HepG2 (cell line): Measurements from ENCODE around the gene BTD. TPM values are rescaled to one million over a fixed set of nuclear protein-coding genes. Genes with fewer than 3 reads are reported as not detected.

ENCODE experiments used
- ATAC-seq: fragments of 200-7000 bp; cut with Tn5 transposase; 3 replicates; pipeline ENCODE4 v1.9.1; 2020; ENCODE audit warnings: mild to moderate bottlenecking, moderate library complexity
- BruUV-seq: library from RNA; stranded (reverse); fragments of 400-500 nt; replicated peaks from 2 replicates; lab custom pipeline; 2021; lab: Mats Ljungman, UMichigan
- CTCF ChIA-PET: fragments of 300-600 bp; formaldehyde crosslinking; extraction: SDS; loops from one replicate; lab custom pipeline; 2021; ENCODE audit warnings: low total read pairs, inconsistent platforms, low intra/inter-chr PET ratio; lab: Yijun Ruan, JAX
- POLR2A ChIA-PET: fragments of 350-600 bp; sonication (Branson Sonifier 250); formaldehyde crosslinking; loops from one replicate; lab custom pipeline; 2020; ENCODE audit warnings: antibody characterized with exemption, inconsistent platforms; lab: Yijun Ruan, JAX
- DNase-seq: peaks from one replicate; pipeline ENCODE4 v3.0.0-alpha.2; 2015; ENCODE audit warnings: low spot score
- FAIRE-seq: peaks from 3 replicates; lab custom pipeline; 2011; peaks lifted over from hg19 to GRCh38; lab: Jason Lieb, UNC
- H2AFZ ChIP-seq: one replicate; pipeline ENCODE4 v1.6.1; 2011; ENCODE audit warnings: low read length, inconsistent platforms
- H3K27ac ChIP-seq: fragments of 300-600 bp; 3 replicates; pipeline ENCODE4 v1.8.0; 2011; ENCODE audit warnings: mixed run types, mild to moderate bottlenecking, mixed read lengths, low read length, inconsistent platforms; ENCODE audit not compliant: insufficient read depth; ENCODE audit errors: extremely low read length
- H3K27me3 ChIP-seq, 2 experiments: fragments of 200-600 bp in 1 of 2; 2 replicates in 1 of 2; 3 replicates in 1 of 2; pipeline versions ENCODE4 v1.6.0 to v1.8.0; 2011; ENCODE audit warnings: low read length in 2 of 2, mild to moderate bottlenecking in 2 of 2, moderate library complexity in 2 of 2, inconsistent platforms in 1 of 2; ENCODE audit not compliant: insufficient read depth in 2 of 2, control insufficient read depth in 1 of 2
- H3K36me3 ChIP-seq, 2 experiments: fragments of 200-600 bp in 1 of 2; replicated peaks in 1 of 2; 2 replicates in 1 of 2; 3 replicates in 1 of 2; pipeline versions ENCODE4 v1.5.1 to v1.8.0; 2011; ENCODE audit warnings: low read length in 2 of 2, inconsistent platforms in 1 of 2; ENCODE audit not compliant: insufficient read depth in 2 of 2, control insufficient read depth in 1 of 2
- H3K4me1 ChIP-seq: 2 replicates; pipeline ENCODE4 v1.5.1; 2012; ENCODE audit warnings: low read length, inconsistent platforms; ENCODE audit not compliant: insufficient read depth
- H3K4me2 ChIP-seq: 2 replicates; pipeline ENCODE4 v1.6.0; 2011; ENCODE audit warnings: low read depth, low read length, inconsistent platforms
- H3K4me3 ChIP-seq, 3 experiments: fragments of 200-600 bp in 1 of 3; sonication (generic), shearing (Covaris generic) in 1 of 3; replicated peaks in 1 of 3; 2 replicates each; pipeline ENCODE4 v1.5.1; 2011 to 2016; ENCODE audit warnings: low read length in 3 of 3, inconsistent platforms in 2 of 3, low read depth in 2 of 3, mild to moderate bottlenecking in 2 of 3, control low read depth in 1 of 3, mixed read lengths in 1 of 3; ENCODE audit not compliant: insufficient read depth in 1 of 3
- H3K79me2 ChIP-seq: one replicate; pipeline ENCODE4 v1.6.1; 2011; ENCODE audit warnings: low read length, inconsistent platforms; ENCODE audit not compliant: insufficient read depth
- H3K9ac ChIP-seq: 2 replicates; pipeline ENCODE4 v1.6.0; 2011; ENCODE audit warnings: mild to moderate bottlenecking, low read depth, low read length, inconsistent platforms; ENCODE audit not compliant: insufficient read depth
- H3K9me3 ChIP-seq: 2 replicates; pipeline ENCODE4 v1.5.1; 2012; ENCODE audit warnings: mild to moderate bottlenecking, low read length
- H4K20me1 ChIP-seq: 2 replicates; pipeline ENCODE4 v1.6.0; 2011; ENCODE audit warnings: inconsistent platforms, mild to moderate bottlenecking, low read length, moderate library complexity; ENCODE audit not compliant: insufficient read depth
- ATF7-NPFF ChIP-seq: sonication (generic); formaldehyde crosslinking; IDR thresholded peaks from 2 replicates; pipeline ENCODE4 v1.8.1; 2023; ENCODE audit warnings: mild to moderate bottlenecking, low read depth, missing genetic modification reagents, moderate library complexity
- CREM ChIP-seq, 2 experiments: sonication (generic) in 1 of 2; formaldehyde crosslinking in 1 of 2; IDR thresholded peaks; 2 replicates each; pipeline versions ENCODE4 v1.4.0 to v1.6.1; 2016 to 2020; ENCODE audit warnings: antibody characterized with exemption in 1 of 2, mild to moderate bottlenecking in 1 of 2, missing genetic modification reagents in 1 of 2
- CTCF ChIP-seq: sonication (generic); formaldehyde crosslinking; IDR thresholded peaks from 2 replicates; pipeline ENCODE4 v1.5.0; 2020; ENCODE audit warnings: mild to moderate bottlenecking, missing genetic modification reagents, moderate library complexity
- HDAC6 ChIP-seq: fragments of 200-600 bp; sonication (generic); IDR thresholded peaks from 2 replicates; pipeline ENCODE4 v1.7.0; 2017; ENCODE audit warnings: mild to moderate bottlenecking, antibody characterized with exemption, low read length, low read depth
- KDM1A ChIP-seq: IDR thresholded peaks from 2 replicates; pipeline ENCODE4 v1.6.1; 2016; ENCODE audit warnings: missing compliant biosample characterization
- KDM4B ChIP-seq: sonication (generic); formaldehyde crosslinking; IDR thresholded peaks from 2 replicates; pipeline ENCODE4 v1.4.0; 2020; ENCODE audit warnings: missing genetic modification reagents
- MATR3 ChIP-seq: sonication (generic); formaldehyde crosslinking; IDR thresholded peaks from 2 replicates; pipeline ENCODE4 v1.4.0; 2020; ENCODE audit warnings: missing genetic modification reagents
- MEF2D ChIP-seq: sonication (generic); formaldehyde crosslinking; IDR thresholded peaks from 2 replicates; pipeline ENCODE4 v1.5.1; 2020; ENCODE audit warnings: mild to moderate bottlenecking, missing genetic modification reagents
- NCOR1 ChIP-seq: fragments of 200-600 bp; sonication (generic); IDR thresholded peaks from 2 replicates; pipeline ENCODE4 v1.7.0; 2017; ENCODE audit warnings: antibody characterized with exemption, low read length, borderline replicate concordance
- RCOR2 ChIP-seq: IDR thresholded peaks from 2 replicates; pipeline ENCODE4 v1.6.1; 2016; ENCODE audit warnings: missing biosample characterization, missing genetic modification reagents
- RNF2 ChIP-seq: fragments of 450-650 bp; conservative IDR thresholded peaks from 2 replicates; pipeline ENCODE4 v1.6.1; 2016; ENCODE audit warnings: low read depth
- SP140L ChIP-seq: sonication (generic); formaldehyde crosslinking; IDR thresholded peaks from 2 replicates; pipeline ENCODE4 v1.4.0; 2020; ENCODE audit warnings: missing genetic modification reagents, borderline replicate concordance
- YEATS2 ChIP-seq: sonication (generic); formaldehyde crosslinking; IDR thresholded peaks from 2 replicates; pipeline ENCODE4 v1.4.0; 2020; ENCODE audit warnings: missing genetic modification reagents, borderline replicate concordance
- ZBTB14 ChIP-seq: sonication (generic); formaldehyde crosslinking; IDR thresholded peaks from 2 replicates; pipeline ENCODE4 v1.4.0; 2020; ENCODE audit warnings: missing genetic modification reagents
- ZKSCAN8 ChIP-seq: IDR thresholded peaks from 2 replicates; pipeline ENCODE4 v1.6.1; 2016; ENCODE audit warnings: borderline replicate concordance, missing genetic modification reagents, missing compliant biosample characterization
- ZNF33B ChIP-seq: sonication (generic); formaldehyde crosslinking; IDR thresholded peaks from 2 replicates; pipeline ENCODE4 v1.5.1; 2020; ENCODE audit warnings: mild to moderate bottlenecking, missing genetic modification reagents
- ZNF446 ChIP-seq: sonication (generic); formaldehyde crosslinking; IDR thresholded peaks from 2 replicates; pipeline ENCODE4 v1.5.0; 2020; ENCODE audit warnings: mild to moderate bottlenecking, missing genetic modification reagents
- ZNF607 ChIP-seq: sonication (generic); formaldehyde crosslinking; IDR thresholded peaks from 2 replicates; pipeline ENCODE4 v1.5.1; 2020; ENCODE audit warnings: missing genetic modification reagents, mild to moderate bottlenecking, borderline replicate concordance
- ZNF616 ChIP-seq: sonication (generic); formaldehyde crosslinking; IDR thresholded peaks from 2 replicates; pipeline ENCODE4 v1.5.0; 2020; ENCODE audit warnings: low read depth, mild to moderate bottlenecking, missing genetic modification reagents
- in situ Hi-C: cut with HindIII; loops from 2 replicates; pipeline ENCODE4 v1.10.0; 2017; ENCODE audit warnings: low pct_unique_long_range_greater_than_20kb; ENCODE audit not compliant: extremely low pct_ligation_motif_present
- intact Hi-C: fragments of 100-400 bp; cut with micrococcal nuclease; formaldehyde crosslinking; loops from one replicate; pipeline ENCODE4 v1.10.0; 2022; ENCODE audit not compliant: unreplicated experiment
- polyA plus RNA-seq, 8 experiments: library from polyadenylated mRNA; depleted of rRNA in 3 of 8; stranded (reverse) in 7 of 8; unstranded in 1 of 8; fragments of >200 nt; fragmentation: Illumina TruSeq in 4 of 8; extraction: Trizol in 4 of 8; gene quantifications; 2 replicates each; pipeline versions ENCODE4 v1.2.1 to v1.2.3, GENCODE V29; 2011 to 2016; ENCODE audit warnings: low read depth in 4 of 8, missing spikeins in 1 of 8, mixed read lengths in 1 of 8; ENCODE audit not compliant: insufficient read depth in 1 of 8
- total RNA-seq, 5 experiments: library from RNA; depleted of rRNA; stranded (reverse); fragments of >200 nt; fragmentation: Illumina TruSeq; extraction: Trizol; gene quantifications; 2 replicates each; pipeline ENCODE4 v1.2.3, GENCODE V29; 2016; ENCODE audit warnings: low read depth in 1 of 5

The BTD gene
- total and polyA plus RNA-seq, 2 of the 13 experiments (the other 11 are each of a cell fraction or from before 2014, with no cell fraction given) = 15.7 to 35.5 TPM

- TF ChIP-seq SP140L = no peak
- TF ChIP-seq HDAC6 = no peak
- TF ChIP-seq, all 625 proteins: peak for 0
Observed at GRCh38 chr3:15653321-15653720, 51.8 kb downstream of the BTD start (continued).

- in situ Hi-C loops = no loop called here
- no peak for ATAC-seq
Observed at GRCh38 chr3:15654127-15654526, 52.6 kb downstream of the BTD start.

More at GRCh38 chr3:15654127-15654526, 52.6 kb downstream of the BTD start:
- BruUV-seq = no TSS peak
- Histone ChIP-seq H3K4me2 (no peak overlapping the region), H3K4me1 (peaks cover 8% of the 10 kb centered on the region), H3K36me3 (no peaks in the 10 kb centered on the region), H3K4me3 (no peak overlapping the region), H4K20me1 (no peaks in the 10 kb centered on the region), H3K27me3 (no peaks in the 10 kb centered on the region), H3K27ac (no peak overlapping the region), H2AFZ (no peak overlapping the region), H3K9me3 (peaks cover 12% of the 10 kb centered on the region), H3K9ac (no peak overlapping the region), H3K79me2 (no peaks in the 10 kb centered on the region)
- CTCF ChIA-PET = no interaction called here
- intact Hi-C loops = no loop called here
- DNase-seq (no peak), FAIRE-seq (no peak)
- POLR2A ChIA-PET = no interaction called here
- TF ChIP-seq KDM4B (no peak), MEF2D (CRISPR knock-in tag) (no peak), KDM1A (no peak), NCOR1 (no peak), ATF7-NPFF (CRISPR knock-in tag) (no peak), ZNF446 (no peak), RNF2 (no peak), ZNF33B (no peak), MATR3 (CRISPR knock-in tag) (no peak), ZBTB14 (CRISPR knock-in tag) (no peak), RCOR2 (CRISPR knock-in tag) (no peak), ZKSCAN8 (CRISPR knock-in tag) (no peak), CREM (IDR thresholded peaks at IDR 0.05) (no peak), CREM (CRISPR knock-in tag; IDR thresholded peaks at IDR 0.05) (no peak), CTCF (CRISPR knock-in tag) (no peak), ZNF607 (no peak), ZNF616 (CRISPR knock-in tag) (no peak), YEATS2 (CRISPR knock-in tag) (no peak)
